HG03460 (cell line): ENCODE results near the gene MYRFL.
"Not testable (repeated sequence)": the region's sequence is repeated elsewhere in the genome, so short reads cannot be mapped to it uniquely, and the experiment has no call there.

ENCODE experiments used
- ATAC-seq: cut with Tn5 transposase; IDR thresholded peaks from one replicate; pipeline ENCODE4 v1.9.1; 2021; ENCODE audit not compliant: unreplicated experiment

The MYRFL gene

DNA sequence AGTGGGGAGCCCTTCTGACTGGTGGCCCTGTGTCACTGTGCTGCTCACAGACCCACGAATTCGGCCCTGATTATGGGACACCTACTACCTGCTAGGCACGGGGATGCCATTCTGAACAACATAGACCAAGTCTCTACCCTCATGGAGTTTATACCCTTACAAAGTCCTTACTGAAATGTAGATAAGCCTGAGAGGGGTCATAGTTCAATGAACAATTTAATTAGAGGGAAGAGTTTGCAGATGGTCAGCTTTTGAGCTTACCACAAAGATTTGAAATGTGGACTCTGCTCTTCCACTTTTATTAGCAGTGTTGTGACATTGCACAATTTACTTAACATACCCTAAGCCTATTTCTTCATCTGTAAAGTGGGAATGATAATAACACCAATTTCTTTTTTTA is 161.1 kb downstream of the MYRFL start:
- ATAC-seq: no peak

DNA sequence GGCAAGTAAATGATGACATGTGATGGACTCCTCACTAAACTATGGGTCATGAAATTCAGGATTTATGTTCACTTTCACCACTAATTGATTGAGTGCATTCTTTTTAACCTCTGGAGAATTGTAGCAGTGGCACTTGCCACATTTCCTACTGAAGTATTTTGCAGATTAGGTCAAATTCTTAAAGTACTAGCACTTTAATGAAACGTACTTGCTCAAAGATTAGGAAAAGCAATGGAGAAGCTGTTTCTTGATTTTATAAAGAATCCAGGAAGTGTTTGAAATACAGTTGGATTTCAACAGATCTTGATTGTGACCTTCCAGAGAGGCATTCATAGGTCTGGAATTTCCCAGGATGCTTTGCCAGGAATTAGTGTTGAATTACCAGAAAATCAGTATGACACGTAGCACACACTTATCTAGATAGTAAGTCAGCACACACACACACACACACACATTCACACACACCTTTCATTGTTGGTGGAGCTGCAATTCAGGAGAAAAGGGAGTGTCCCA is 162.6 kb downstream of the MYRFL start:
- no peak for ATAC-seq

DNA sequence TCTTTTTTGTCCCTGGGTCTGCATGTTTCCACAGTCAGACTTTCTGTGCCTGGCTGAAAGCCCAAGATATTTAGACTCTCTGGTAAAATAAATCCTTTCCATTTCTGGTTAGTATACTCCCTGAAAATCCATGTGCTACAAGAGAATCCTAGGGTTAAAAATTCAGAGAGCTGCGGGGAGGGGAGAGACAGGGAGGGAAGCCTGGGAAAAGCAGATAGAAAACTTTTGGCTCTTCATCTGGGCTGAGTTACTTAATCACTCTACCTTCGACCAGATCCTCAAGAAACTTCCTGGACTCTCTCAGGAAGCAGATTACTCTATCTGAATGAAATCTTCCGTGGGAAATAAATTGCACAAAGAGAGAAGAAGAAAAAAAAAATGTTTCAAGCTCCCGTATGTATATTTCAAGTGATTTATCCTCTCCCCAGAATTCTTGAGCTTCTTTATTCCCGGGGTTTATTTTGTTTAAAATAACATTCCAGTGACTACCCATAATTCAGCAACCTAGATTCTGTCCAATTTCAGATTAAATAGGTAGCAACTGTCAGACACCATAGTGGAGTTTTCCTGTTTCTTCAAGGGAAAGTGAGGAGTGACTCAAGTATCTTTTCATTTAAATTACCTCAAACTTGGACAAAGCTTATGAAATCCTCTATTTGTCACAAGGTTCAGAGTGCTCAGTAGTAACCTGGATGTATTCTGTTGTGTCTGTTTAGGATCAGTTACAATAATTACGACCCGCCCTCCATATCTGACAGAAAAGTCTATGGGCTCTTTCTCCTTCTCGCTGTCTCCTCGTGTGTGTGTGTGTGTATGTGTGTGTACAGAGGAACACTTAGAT is 163.7 kb downstream of the MYRFL start:
- no peak for ATAC-seq

DNA sequence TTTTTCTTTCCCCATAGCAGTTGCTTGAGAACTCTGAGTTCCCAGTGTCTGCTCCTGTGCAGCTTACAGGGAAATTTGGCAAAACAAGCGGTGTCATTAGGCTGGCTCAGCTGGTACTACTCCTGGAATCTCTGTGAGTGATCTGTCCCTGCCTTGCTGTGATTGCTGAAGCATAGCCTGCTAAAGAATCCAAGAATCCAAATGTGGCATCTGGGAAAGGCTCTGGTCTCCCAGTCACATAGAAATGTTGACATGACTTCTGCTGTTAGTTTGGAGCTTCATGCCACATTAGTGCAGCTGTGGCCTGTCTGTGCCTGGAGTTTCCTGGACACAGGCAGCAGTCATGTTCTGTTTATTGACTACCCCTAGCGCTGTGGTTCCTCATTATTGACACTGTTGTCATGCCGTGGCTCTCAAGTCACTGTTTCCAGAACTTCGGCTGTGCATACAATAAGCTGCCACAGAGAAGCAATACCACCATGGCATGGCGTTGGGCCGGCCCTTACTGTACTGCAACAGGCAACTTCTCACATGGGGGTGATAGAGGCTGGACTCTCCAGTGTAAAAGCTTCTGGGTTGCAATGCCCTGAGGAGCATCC is 166.8 kb downstream of the MYRFL start:
- ATAC-seq: no peak

DNA sequence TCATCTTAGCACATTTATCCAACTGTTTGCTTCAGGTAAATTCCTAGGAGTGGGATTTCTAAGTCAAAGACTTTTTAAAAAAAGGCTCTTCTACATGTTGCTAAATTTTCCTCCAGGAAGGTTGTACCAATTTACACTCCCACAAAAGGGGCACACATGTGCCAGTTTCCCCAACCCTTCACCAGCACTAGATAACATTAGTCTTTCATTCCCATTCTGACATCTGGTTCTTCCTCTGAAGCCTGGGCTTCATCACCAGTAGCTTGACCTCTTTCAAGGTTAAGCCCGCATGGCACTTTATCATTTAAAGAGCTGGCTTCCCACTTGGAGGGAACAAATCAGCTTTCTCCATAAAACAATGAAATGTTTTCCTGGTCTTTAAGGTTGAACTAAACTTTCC is 168.4 kb downstream of the MYRFL start:
- ATAC-seq: no peak

DNA sequence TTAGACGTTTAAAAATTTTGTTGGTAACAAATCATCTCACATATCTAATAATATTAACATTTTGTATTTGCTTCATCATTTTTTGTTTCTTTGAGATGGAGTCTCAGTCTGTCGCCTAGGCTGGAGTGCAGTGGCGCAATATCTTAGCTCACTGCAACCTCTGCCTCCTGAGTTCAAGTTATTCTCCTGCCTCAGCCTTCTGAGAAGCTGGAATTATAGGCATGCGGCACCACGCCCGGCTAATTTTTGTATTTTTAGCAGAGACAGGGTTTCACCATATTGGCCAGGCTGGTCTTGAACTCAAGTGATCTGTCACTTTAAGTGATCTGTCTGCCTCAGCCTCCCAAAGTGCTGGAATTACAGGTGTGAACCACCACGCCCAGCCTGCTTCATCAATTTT is 169.1 kb downstream of the MYRFL start:
- not testable (repeated sequence) for ATAC-seq

DNA sequence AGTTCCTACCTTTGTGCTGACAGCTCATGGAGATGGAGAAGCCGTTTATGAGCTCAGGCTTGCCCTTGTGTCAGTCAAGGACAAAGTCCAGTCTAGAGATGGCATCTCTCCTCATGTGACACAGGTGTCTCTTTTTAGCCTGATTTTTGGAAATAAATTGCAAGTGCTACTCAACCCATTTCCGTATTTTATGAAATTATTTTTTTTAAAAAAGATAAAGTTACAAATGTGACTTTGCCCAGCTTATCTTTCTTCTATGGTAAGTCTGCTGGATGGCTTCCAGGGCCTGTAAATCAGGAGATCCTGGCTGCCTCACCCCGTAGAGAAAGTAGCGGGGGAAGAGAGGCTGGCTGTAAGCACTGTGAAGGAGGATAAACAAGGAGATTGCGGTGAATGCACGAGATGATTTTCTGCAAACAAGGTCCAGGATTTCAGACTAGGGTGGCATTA is 169.7 kb downstream of the MYRFL start:
- ATAC-seq: no peak

DNA sequence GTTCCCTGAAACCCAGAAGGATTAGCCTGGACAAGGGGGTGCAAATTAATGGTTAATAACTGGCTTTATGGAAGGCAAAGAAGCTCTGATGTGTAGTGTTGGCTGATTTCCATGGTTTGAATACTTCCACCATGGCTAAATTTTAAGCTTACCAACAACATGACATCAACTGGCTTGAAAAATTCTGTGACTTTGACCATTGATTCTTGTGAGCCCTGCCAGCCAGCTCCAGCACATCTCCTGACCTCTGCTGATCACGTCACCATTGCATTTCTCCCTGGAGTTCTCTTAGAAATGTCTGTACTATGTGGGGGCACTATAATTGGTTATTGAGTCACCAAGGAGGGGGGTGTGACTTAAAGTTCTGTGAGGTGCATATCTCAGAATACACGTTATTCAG is 171.2 kb downstream of the MYRFL start:
- ATAC-seq: no peak

DNA sequence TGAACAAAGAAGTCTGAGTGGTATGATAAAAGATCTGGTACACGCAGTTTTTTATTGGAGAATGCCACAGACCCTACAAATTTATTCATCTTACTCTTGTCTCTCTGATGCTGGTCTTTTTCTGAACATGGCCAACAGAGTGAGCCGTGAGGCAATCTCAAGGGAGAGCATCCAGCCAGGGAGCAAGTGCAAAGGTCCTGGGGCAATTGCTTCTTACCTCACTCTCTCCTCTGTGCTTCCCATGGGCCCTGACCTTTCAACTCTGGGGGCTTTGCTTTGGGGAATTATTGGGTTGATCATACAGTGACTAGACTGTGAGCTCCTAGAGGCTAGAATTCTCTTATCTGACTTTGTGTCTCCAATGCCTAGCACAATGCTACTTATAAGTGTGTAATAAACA is 171.7 kb downstream of the MYRFL start:
- ATAC-seq: no peak

DNA sequence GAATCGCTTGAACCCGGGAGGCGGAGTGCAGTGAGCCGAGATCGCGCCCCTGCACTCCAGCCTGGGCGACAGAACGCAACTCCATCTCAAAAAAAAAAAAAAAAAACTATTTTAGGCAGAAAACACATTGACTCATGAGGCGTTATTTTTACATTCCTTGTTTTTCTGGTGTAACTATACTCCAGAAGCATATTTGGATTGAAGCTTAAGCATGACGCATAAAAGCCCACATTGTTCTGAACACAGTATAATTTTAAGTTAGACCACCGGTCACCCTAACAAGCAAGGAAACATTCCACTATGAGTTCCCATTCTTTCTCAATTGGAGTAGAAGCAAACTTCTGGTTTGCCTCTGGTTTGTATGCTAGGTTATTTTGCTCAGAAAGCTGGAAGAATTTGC is 173.0 kb downstream of the MYRFL start:
- no peak for ATAC-seq

DNA sequence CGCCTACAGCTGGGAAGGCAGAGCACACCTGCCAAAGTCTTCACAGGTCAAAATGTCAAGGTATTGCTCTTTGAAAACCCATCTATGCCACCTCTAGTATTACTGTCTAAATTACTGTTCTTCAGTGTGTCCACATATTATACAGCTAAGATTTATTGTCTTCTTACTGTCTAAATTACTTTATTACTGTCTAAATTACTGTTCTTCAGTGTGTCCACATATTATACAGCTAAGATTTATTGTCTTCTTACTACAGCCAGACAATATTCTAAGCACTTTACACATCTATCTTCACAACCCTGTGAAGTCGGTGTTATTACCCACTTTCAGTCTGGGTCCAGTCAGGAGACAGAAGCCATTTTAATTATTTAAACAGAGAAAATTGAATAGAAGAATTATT is 173.9 kb downstream of the MYRFL start:
- ATAC-seq: no peak

DNA sequence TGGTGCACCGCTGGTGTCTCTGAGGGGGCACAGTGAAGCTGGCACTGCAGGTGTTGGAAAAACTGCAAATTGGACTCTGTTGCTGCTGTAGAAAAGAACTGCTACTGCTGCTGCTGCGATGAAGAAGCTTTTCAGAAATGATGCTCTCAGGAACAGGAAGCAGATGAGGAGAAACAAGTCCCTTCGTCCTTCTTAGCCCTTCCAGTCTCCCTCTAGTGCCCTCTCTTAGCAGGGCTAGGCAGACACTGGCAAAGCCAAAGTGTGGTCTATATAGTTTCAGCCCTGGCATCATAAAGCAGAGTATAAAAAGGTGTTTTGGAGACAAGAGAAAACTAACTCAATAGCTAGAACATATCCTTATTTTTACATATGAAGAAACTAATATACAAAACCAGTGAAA is 174.5 kb downstream of the MYRFL start:
- no peak for ATAC-seq

DNA sequence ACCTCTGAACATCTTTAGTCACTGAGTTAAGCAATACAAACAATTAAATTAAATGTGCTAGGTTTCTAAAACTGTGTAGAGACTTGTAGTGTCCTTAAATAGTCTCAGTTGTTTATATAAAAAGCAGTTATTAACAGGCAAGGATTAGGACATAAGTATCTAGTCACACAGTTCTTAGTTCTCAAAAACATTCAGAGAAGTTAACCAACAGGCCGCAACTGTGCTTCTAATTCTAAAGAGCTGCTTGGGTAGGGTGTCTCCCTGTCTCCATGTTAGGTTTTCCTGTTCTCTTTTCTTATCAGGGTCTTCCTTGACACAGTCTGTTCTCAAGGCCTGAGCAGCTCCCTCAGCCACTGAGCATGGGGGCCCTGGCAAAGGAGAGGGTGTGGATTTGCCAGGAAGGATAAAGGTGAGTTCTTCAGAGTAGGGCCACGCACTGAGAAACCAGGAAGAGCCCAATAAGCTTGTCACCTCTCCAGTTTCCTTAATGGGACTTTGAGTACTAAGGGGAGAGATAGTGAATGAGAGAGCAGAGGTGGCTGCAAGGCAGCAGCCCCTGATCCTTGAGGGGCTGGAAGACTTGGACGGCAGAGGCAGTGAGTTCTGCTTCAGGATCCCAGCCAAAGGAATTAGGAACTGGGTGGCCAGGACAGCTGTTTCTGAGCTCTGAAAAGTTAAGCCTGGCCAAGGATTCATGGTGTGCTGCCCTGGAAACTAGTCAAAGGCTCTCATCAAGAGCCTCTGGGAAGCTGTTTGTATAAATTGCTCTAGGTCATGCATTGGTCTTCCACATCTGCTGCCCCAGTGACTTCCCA is 177.3 kb downstream of the MYRFL start:
- no peak for ATAC-seq

DNA sequence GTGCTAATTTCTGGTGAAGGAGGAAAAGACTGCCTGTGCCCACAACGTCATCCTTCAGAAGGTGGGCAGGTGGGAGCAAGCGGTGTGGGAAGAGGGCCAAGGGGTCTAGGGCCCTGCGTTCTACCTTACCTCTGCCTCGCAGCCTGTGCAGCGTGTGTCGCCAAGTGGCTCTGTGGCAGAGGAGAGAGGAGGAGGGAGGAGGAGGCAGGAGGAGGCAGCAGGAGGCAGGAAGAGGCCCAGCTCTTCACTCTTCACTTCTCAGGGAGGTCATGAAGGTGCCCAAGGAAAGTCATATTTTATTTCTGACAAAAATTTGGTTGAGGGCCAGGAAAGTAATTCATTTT is 177.9 kb downstream of the MYRFL start:
- ATAC-seq: no peak

DNA sequence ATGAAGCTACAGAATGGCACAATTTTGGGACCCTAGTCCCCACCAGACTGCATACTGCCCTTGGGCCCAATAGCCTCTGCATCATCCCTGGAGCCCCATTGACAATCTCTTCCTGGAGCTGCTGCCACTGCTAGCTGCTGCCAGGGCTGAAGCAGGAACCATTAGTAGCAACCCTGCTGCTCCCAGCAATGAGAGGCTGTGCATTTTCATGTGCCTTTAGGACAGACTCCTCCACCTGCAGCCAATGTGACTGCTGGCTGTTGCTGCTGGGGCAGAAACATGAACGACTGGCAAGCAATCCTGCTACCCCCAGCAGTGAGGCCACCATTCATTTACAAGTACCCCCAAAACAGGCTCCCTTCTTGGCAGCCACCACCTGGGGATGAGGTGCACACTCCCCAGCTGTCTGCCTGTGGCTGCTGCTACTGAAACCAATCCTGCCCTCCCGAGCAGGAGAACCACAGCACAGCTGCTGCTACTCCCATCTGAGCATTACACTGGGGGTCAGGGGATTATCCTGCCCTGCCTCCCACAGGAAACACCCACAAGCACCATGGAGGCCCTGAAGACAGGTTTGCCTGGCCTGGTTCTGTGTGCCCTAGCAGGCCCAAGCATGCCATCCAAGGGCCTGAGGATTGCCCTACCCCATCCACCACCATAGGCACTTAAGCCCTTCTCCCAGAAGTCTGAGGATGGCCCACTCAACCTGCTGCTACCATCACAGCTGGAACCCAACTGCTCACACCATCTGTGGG is 181.0 kb downstream of the MYRFL start:
- ATAC-seq: no peak

DNA sequence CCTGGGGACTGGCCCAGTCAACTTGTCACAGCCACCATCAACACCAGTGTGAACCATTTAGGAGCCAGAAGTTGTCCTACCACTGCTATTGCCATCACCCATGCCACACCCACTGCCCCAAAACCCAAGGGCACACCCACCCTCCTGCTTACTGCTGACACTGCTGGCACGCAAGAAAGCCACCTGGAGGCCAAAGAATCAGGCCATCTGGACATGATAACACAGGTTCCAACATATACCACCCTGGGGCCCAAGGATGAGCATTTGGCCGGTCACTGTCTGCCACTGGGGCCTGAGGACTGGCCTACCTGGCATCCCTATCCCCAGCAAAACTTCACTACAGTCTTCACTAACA is 181.6 kb downstream of the MYRFL start:
- ATAC-seq: no peak

DNA sequence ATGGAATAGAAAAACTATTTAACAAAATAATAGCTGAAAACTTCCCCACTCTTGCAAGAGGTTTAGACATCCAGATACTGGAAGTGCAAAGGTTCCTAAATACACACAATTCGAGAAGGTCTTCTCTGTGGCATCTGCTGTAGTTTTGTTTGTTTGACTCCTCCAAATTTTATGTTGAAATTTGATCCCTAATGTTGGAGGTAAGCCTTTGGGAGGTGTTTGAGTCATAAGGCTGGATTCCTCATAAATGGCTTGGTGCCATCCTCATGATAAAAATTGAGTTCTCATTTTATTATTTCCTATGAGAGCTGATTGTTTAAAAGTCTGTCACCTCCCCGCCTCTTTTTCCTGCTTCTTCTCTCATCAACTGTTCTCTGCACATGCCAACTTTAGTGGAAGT is 182.7 kb downstream of the MYRFL start:
- ATAC-seq: no peak
